ENCODE results near the gene TGFBR2. TPM values are rescaled to one million over a fixed set of nuclear protein-coding genes. Genes with fewer than 3 reads are reported as not detected.

The TGFBR2 gene
- total RNA-seq, 1 experiment from 2014 or later, result 48.2 TPM

DNA sequence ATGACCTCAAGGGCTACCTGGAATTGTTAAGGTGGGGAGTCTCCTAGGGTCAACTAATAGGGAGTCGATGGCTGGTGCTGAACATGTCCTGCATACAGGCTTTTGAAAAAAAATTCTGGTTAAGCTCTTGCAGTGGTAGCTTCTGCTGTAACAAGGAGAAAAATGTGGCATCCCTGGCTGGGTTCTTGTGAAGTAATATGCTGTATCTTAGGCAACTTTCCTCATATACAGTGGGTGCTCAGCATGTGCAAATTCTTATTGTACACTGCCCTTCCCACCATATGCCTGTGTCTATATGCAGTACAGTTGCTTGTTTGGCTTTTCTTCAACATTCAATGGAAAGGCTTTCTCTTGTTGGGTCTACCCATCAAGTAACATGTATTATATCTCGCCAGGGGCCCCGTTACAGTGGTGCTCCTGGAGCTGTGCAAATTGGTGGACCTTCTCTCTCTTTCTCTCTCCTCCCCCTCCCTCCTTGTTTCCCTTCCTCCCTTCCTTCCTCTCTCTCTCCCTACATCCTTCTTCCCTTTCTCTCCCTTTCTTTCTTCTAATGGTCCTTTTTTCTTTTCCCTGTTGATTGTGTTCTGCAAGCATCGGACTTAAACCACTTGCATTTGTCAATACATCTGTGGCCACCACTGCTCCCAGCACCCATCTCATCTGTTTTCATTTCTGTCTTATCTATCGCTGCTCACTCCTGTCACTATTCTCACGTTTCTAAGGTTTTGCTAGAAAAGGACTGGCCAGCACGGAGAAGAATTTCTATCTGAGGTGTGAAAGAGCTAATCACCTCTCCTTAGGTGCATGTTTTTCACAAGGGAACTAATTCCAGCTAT, 35.2 kb downstream of the TGFBR2 start:
- Histone ChIP-seq H3K27ac (ENCODE audit: low read length) (no peak overlapping the region), H2AFZ (ENCODE audit: low read length) (no peak overlapping the region), H3K36me3 (ENCODE audit: low read depth, low read length) (peaks cover 23% of the 10 kb centered on the region), H3K9me2 (replicated peaks; ENCODE audit: low read length) (no peaks in the 10 kb centered on the region), H3K79me2 (ENCODE audit: low read length) (peaks cover 74% of the 10 kb centered on the region), H3K27me3 (ENCODE audit: low read length) (no peaks in the 10 kb centered on the region), H3K9me3 (ENCODE audit: low read length) (no peaks in the 10 kb centered on the region), H3K4me3 (ENCODE audit: low read length) (no peak overlapping the region), H4K20me1 (ENCODE audit: low read length) (no peaks in the 10 kb centered on the region), H3K4me1 (ENCODE audit: insufficient read depth, low read length) (no peaks in the 10 kb centered on the region), H3K9ac (ENCODE audit: low read length) (no peak overlapping the region), H3K4me2 (ENCODE audit: low read length) (no peak overlapping the region), H3F3A (ENCODE audit: low read length, unreplicated experiment) (no peaks in the 10 kb centered on the region)
- no TSS peak for BruUV-seq (replicated peaks)
- intact Hi-C loops (cut with micrococcal nuclease), result no loop called here
- DNase-seq (no peak), ATAC-seq (no peak)
- TF ChIP-seq EZH2 (IDR thresholded peaks at IDR 0.05; ENCODE audit: low read length, unreplicated experiment), result no peak
- TF ChIP-seq, protein P1, sequence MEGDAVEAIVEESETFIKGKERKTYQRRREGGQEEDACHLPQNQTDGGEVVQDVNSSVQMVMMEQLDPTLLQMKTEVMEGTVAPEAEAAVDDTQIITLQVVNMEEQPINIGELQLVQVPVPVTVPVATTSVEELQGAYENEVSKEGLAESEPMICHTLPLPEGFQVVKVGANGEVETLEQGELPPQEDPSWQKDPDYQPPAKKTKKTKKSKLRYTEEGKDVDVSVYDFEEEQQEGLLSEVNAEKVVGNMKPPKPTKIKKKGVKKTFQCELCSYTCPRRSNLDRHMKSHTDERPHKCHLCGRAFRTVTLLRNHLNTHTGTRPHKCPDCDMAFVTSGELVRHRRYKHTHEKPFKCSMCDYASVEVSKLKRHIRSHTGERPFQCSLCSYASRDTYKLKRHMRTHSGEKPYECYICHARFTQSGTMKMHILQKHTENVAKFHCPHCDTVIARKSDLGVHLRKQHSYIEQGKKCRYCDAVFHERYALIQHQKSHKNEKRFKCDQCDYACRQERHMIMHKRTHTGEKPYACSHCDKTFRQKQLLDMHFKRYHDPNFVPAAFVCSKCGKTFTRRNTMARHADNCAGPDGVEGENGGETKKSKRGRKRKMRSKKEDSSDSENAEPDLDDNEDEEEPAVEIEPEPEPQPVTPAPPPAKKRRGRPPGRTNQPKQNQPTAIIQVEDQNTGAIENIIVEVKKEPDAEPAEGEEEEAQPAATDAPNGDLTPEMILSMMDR (conservative IDR thresholded peaks at IDR 0.05; ENCODE audit: low read depth, low read length), result no peak
- TF ChIP-seq EZH2phosphoT487 (IDR thresholded peaks at IDR 0.05; ENCODE audit: borderline replicate concordance, low read length), result no peak
- CTCF ChIA-PET, result no interaction called here
- POLR2A ChIA-PET (ENCODE audit: unreplicated experiment), result no interaction called here

DNA sequence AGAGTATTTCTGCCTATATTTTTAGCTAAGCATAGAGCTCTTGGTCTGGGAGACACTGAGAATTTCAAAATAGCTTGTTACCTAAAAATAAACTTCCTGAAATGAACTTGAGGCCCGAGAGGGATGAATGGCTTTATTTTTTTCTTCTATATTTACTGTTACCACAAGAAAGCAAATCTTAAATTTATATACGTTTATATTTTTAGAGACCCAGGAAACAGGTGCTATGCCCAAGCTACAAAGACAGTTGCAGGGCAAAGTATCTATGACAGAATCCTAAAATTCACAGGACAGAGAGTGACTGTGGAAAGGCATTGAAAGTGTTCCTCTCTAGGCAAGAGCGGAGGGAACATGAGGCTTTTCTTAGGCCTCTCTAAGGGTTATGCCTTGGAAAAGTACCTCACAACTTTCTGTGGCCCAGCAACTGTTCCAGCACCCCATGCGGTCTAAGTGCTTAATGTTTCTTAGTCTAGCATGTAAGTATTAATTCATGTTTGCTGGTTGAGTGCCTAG, 36.5 kb downstream of the TGFBR2 start:
- no peaks in the 10 kb centered on the region for H3F3A ChIP-seq (ENCODE audit: low read length, unreplicated experiment)
- H3K4me1 ChIP-seq (ENCODE audit: insufficient read depth, low read length), result no peaks in the 10 kb centered on the region
- no peak overlapping the region for H3K4me3 ChIP-seq (ENCODE audit: low read length)
- POLR2A ChIA-PET (ENCODE audit: unreplicated experiment), result interaction anchor here (0.7 kb wide), 2 partner anchors 34 to 124 kb away, joined by 4 read pairs; no protein-coding TSS in a partner anchor
- no peaks in the 10 kb centered on the region for H3K9me2 ChIP-seq (replicated peaks; ENCODE audit: low read length)
- H3K9ac ChIP-seq (ENCODE audit: low read length), result no peak overlapping the region
- H3K79me2 ChIP-seq (ENCODE audit: low read length), result peaks cover 63% of the 10 kb centered on the region
- H3K27me3 ChIP-seq (ENCODE audit: low read length), result no peaks in the 10 kb centered on the region
- no peaks in the 10 kb centered on the region for H3K9me3 ChIP-seq (ENCODE audit: low read length)
- no peak overlapping the region for H3K4me2 ChIP-seq (ENCODE audit: low read length)
- no peak for ATAC-seq
- TF ChIP-seq, protein P1 (conservative IDR thresholded peaks at IDR 0.05; ENCODE audit: low read depth, low read length), result no peak
- TF ChIP-seq EZH2phosphoT487 (IDR thresholded peaks at IDR 0.05; ENCODE audit: borderline replicate concordance, low read length) (no peak), EZH2 (IDR thresholded peaks at IDR 0.05; ENCODE audit: low read length, unreplicated experiment) (no peak)
- no peak overlapping the region for H3K27ac ChIP-seq (ENCODE audit: low read length)
- DNase-seq, result no peak
- no peaks in the 10 kb centered on the region for H4K20me1 ChIP-seq (ENCODE audit: low read length)
- no TSS peak for BruUV-seq (replicated peaks)
- intact Hi-C loops (cut with micrococcal nuclease), result no loop called here
- H2AFZ ChIP-seq (ENCODE audit: low read length), result no peak overlapping the region
- CTCF ChIA-PET, result no interaction called here
- H3K36me3 ChIP-seq (ENCODE audit: low read depth, low read length), result peaks cover 32% of the 10 kb centered on the region

Measured in PC-3 (cell line).